Liver (tissue), 9 donors: ENCODE results near the gene HTR3A. TPM values are rescaled to one million over a fixed set of nuclear protein-coding genes. Genes with fewer than 3 reads are reported as not detected.

Source experiments
- DNase-seq: peaks from one replicate; pipeline ENCODE4 v3.0.0-alpha.2; 2017; ENCODE audit warnings: low spot score
- H3K27ac ChIP-seq, 2 donors: one replicate each; pipeline ENCODE4 v1.7.0; 2013; ENCODE audit warnings: inconsistent platforms in 2 of 2, low read length in 2 of 2, control low read depth in 1 of 2, low read depth in 1 of 2, mild to moderate bottlenecking in 1 of 2
- H3K27me3 ChIP-seq, 4 donors: one replicate each; pipeline versions ENCODE4 v1.6.1 to v1.7.0; 2013; ENCODE audit warnings: low read length in 3 of 4, inconsistent platforms in 1 of 4, mild to moderate bottlenecking in 1 of 4, moderate library complexity in 1 of 4; ENCODE audit not compliant: control insufficient read depth in 4 of 4, insufficient read depth in 4 of 4
- H3K36me3 ChIP-seq, 4 donors: one replicate each; pipeline versions ENCODE4 v1.6.1 to v1.7.0; 2013; ENCODE audit warnings: low read length in 3 of 4, mild to moderate bottlenecking in 3 of 4, low read depth in 1 of 4, moderate library complexity in 1 of 4; ENCODE audit not compliant: control insufficient read depth in 4 of 4, insufficient read depth in 3 of 4
- H3K4me1 ChIP-seq, 4 donors: one replicate each; pipeline versions ENCODE4 v1.6.1 to v1.7.0; 2013; ENCODE audit warnings: low read length in 3 of 4, mild to moderate bottlenecking in 3 of 4, moderate library complexity in 1 of 4; ENCODE audit not compliant: control insufficient read depth in 4 of 4, insufficient read depth in 4 of 4
- H3K4me3 ChIP-seq, 3 donors: one replicate each; pipeline versions ENCODE4 v1.6.1 to v1.7.0; 2013; ENCODE audit warnings: low read length in 3 of 3, control low read depth in 1 of 3, low read depth in 1 of 3, mild to moderate bottlenecking in 1 of 3
- H3K9ac ChIP-seq, 2 donors: one replicate each; pipeline ENCODE4 v1.7.0; 2013; ENCODE audit warnings: low read length in 2 of 2, mild to moderate bottlenecking in 2 of 2, moderate library complexity in 2 of 2, control low read depth in 1 of 2, low read depth in 1 of 2
- H3K9me3 ChIP-seq, 4 donors: one replicate each; pipeline versions ENCODE4 v1.6.1 to v1.7.0; 2013; ENCODE audit warnings: low read length in 3 of 4; ENCODE audit not compliant: control insufficient read depth in 4 of 4
- ATF3 ChIP-seq: IDR thresholded peaks from 2 replicates; pipeline ENCODE4 v1.6.1; 2016; ENCODE audit warnings: antibody characterized with exemption
- CTCF ChIP-seq: fragments of 150-350 bp; IDR thresholded peaks from 2 replicates; pipeline ENCODE4 v1.5.1; 2017; ENCODE audit warnings: improper control_type of control experiment, low read depth, low read length; ENCODE audit not compliant: missing input control
- EGR1 ChIP-seq, 2 donors: IDR thresholded peaks; 2 replicates each; pipeline ENCODE4 v1.6.1; 2016 to 2018; ENCODE audit warnings: antibody characterized with exemption in 2 of 2, low read depth in 2 of 2
- FOXA1 ChIP-seq: IDR thresholded peaks from 2 replicates; pipeline ENCODE4 v1.6.1; 2016; ENCODE audit warnings: antibody characterized with exemption
- FOXA2 ChIP-seq: IDR thresholded peaks from 2 replicates; pipeline ENCODE4 v1.6.1; 2016; ENCODE audit warnings: antibody characterized with exemption
- GABPA ChIP-seq, 2 donors: IDR thresholded peaks in 1 of 2; conservative IDR thresholded peaks in 1 of 2; 2 replicates each; pipeline ENCODE4 v1.6.1; 2016; ENCODE audit warnings: antibody characterized with exemption in 2 of 2, mild to moderate bottlenecking in 1 of 2, moderate library complexity in 1 of 2
- HNF4A ChIP-seq, 2 donors: conservative IDR thresholded peaks; 2 replicates each; pipeline ENCODE4 v1.6.1; 2016; ENCODE audit warnings: antibody characterized with exemption in 2 of 2, mild to moderate bottlenecking in 2 of 2
- HNF4G ChIP-seq: IDR thresholded peaks from 2 replicates; pipeline ENCODE4 v1.6.1; 2016; ENCODE audit warnings: antibody characterized with exemption
- JUND ChIP-seq, 2 donors: IDR thresholded peaks; 2 replicates each; pipeline ENCODE4 v1.6.1; 2016; ENCODE audit warnings: antibody characterized with exemption in 2 of 2
- MAX ChIP-seq: IDR thresholded peaks from 2 replicates; pipeline ENCODE4 v1.6.1; 2016; ENCODE audit warnings: antibody characterized with exemption
- NR2F2 ChIP-seq: IDR thresholded peaks from 2 replicates; pipeline ENCODE4 v1.6.1; 2016; ENCODE audit warnings: antibody characterized with exemption
- RAD21 ChIP-seq, 2 donors: IDR thresholded peaks; 2 replicates each; pipeline ENCODE4 v1.6.1; 2016; ENCODE audit warnings: antibody characterized with exemption in 2 of 2, mild to moderate bottlenecking in 2 of 2
- REST ChIP-seq: IDR thresholded peaks from 2 replicates; pipeline ENCODE4 v1.6.1; 2016; ENCODE audit warnings: antibody characterized with exemption, mild to moderate bottlenecking
- RXRA ChIP-seq, 2 donors: IDR thresholded peaks; 2 replicates each; pipeline ENCODE4 v1.6.1; 2017 to 2018; ENCODE audit warnings: antibody characterized with exemption in 2 of 2, mild to moderate bottlenecking in 1 of 2
- SP1 ChIP-seq: IDR thresholded peaks from 2 replicates; pipeline ENCODE4 v1.6.1; 2018; ENCODE audit warnings: antibody characterized with exemption, mild to moderate bottlenecking
- TAF1 ChIP-seq: conservative IDR thresholded peaks from 2 replicates; pipeline ENCODE4 v1.6.1; 2016; ENCODE audit warnings: antibody characterized with exemption, mild to moderate bottlenecking
- YY1 ChIP-seq: IDR thresholded peaks from 2 replicates; pipeline ENCODE4 v1.6.1; 2016; ENCODE audit warnings: antibody characterized with exemption, mild to moderate bottlenecking
- WGBS: extraction: QIAGEN DNeasy Blood & Tissue Kit; methylation state at CpG from one replicate; pipeline ENCODE4 v1.1.7; 2013; 5-methylcytosine and 5-hydroxymethylcytosine counted together
- polyA plus RNA-seq, 2 donors: library from polyadenylated mRNA; stranded (reverse) in 1 of 2; unstranded in 1 of 2; fragments of 200-250 nt in 1 of 2; fragments of >200 nt in 1 of 2; fragmentation: Nextera tagmentation in 1 of 2; extraction: Ambion mirVana in 1 of 2; gene quantifications; one replicate each; pipeline versions ENCODE4 v1.2.1 to v1.2.3, GENCODE V29; 2013 to 2015
- total RNA-seq, 2 donors: library from RNA; depleted of rRNA; stranded (reverse); fragments of >200 nt; gene quantifications; one replicate each; pipeline ENCODE4 v1.2.3, GENCODE V29; 2014
- donor health status: healthy.
- donor health status: healthy.
- donor health status: healthy.
- donor health status: healthy.
- donor health status: healthy.

HTR3A gene
- total and polyA plus RNA-seq, 4 donors = not detected

GRCh38 chr11:114011443-114011842, 36.5 kb downstream of the HTR3A start:
- DNase-seq = no peak
- H3K9ac ChIP-seq = no peak overlapping the region
- H3K36me3 ChIP-seq = no peaks in the 10 kb centered on the region
- H3K4me3 ChIP-seq = no peak overlapping the region
- TF ChIP-seq ATF3 = no peak
- no peak for TF ChIP-seq JUND (IDR thresholded peaks at IDR 0.05)
- TF ChIP-seq FOXA2 = no peak
- no peak for TF ChIP-seq CTCF
- TF ChIP-seq NR2F2 = no peak
- no peak for TF ChIP-seq RXRA (IDR thresholded peaks at IDR 0.05)
- TF ChIP-seq FOXA1 = no peak
- no peak for TF ChIP-seq SP1
- TF ChIP-seq REST = no peak
- no peak for TF ChIP-seq RAD21 (IDR thresholded peaks at IDR 0.05)
- TF ChIP-seq YY1 = no peak
- TF ChIP-seq TAF1 = no peak
- no peak for TF ChIP-seq MAX
- TF ChIP-seq EGR1 (IDR thresholded peaks at IDR 0.05; ENCODE audit: low read depth in 2 of 2) = no peak
- TF ChIP-seq GABPA (IDR thresholded peaks at IDR 0.05 in 1 of 2, conservative IDR thresholded peaks at IDR 0.05 in 1 of 2) = no peak
- no peak for TF ChIP-seq HNF4G
- no peak for TF ChIP-seq HNF4A (conservative IDR thresholded peaks at IDR 0.05)
- peaks cover 0 to 6% (median 0%) of the 10 kb centered on the region in 4 donors for H3K27me3 ChIP-seq
- no peaks in the 10 kb centered on the region for H3K4me1 ChIP-seq
- H3K27ac ChIP-seq = no peak overlapping the region
- WGBS = 65% methylated on average over 2 of the region's 2 CpGs
- H3K9me3 ChIP-seq = no peaks in the 10 kb centered on the region

GRCh38 chr11:114015117-114015516, 40.2 kb downstream of the HTR3A start:
- Histone ChIP-seq H3K9ac (no peak overlapping the region), H3K27me3 (peaks cover 0 to 6% (median 0%) of the 10 kb centered on the region in 4 donors), H3K36me3 (no peaks in the 10 kb centered on the region), H3K9me3 (no peaks in the 10 kb centered on the region), H3K4me1 (no peaks in the 10 kb centered on the region), H3K27ac (no peak overlapping the region), H3K4me3 (no peak overlapping the region)
- TF ChIP-seq EGR1 (IDR thresholded peaks at IDR 0.05; ENCODE audit: low read depth in 2 of 2) (no peak), TAF1 (no peak), ATF3 (no peak), CTCF (no peak)
- no peak for DNase-seq
- 55% methylated on average over 6 of the region's 6 CpGs for WGBS
